HepG2 (cell line): ENCODE data around the gene BCAR3. TPM values are rescaled to one million over a fixed set of nuclear protein-coding genes. Genes with fewer than 3 reads are reported as not detected.

ENCODE experiments used
- EHMT2 ChIP-seq: fragments of 200-600 bp; sonication (generic); IDR thresholded peaks from 2 replicates; pipeline ENCODE4 v1.7.0; 2017; ENCODE audit warnings: antibody characterized with exemption, low read depth, low read length, borderline replicate concordance
- ELF4 ChIP-seq: sonication (generic); formaldehyde crosslinking; IDR thresholded peaks from 2 replicates; pipeline ENCODE4 v1.5.0; 2020; ENCODE audit warnings: missing genetic modification reagents, mild to moderate bottlenecking, moderate library complexity, borderline replicate concordance
- FOXP4 ChIP-seq: sonication (generic); formaldehyde crosslinking; IDR thresholded peaks from 2 replicates; pipeline ENCODE4 v1.4.0; 2020; ENCODE audit warnings: missing genetic modification reagents
- GMEB2 ChIP-seq: IDR thresholded peaks from 2 replicates; pipeline ENCODE4 v1.6.1; 2016; ENCODE audit warnings: missing biosample characterization, missing genetic modification reagents, low read depth
- GTF2F1 ChIP-seq: fragments of 150-350 bp; IDR thresholded peaks from 2 replicates; pipeline ENCODE4 v1.6.1; 2014; ENCODE audit warnings: low read length
- KLF12 ChIP-seq: sonication (generic); formaldehyde crosslinking; IDR thresholded peaks from 2 replicates; pipeline ENCODE4 v1.4.0; 2020; ENCODE audit warnings: missing genetic modification reagents, borderline replicate concordance
- MAF1 ChIP-seq: sonication (generic); formaldehyde crosslinking; IDR thresholded peaks from 2 replicates; pipeline ENCODE4 v1.5.0; 2020; ENCODE audit warnings: missing genetic modification reagents, borderline replicate concordance
- NFE2L1 ChIP-seq: sonication (generic); formaldehyde crosslinking; IDR thresholded peaks from 2 replicates; pipeline ENCODE4 v1.4.0; 2020; ENCODE audit warnings: missing genetic modification reagents, mild to moderate bottlenecking, borderline replicate concordance
- PCBP2 ChIP-seq: fragments of 200-400 bp; formaldehyde crosslinking; optimal IDR thresholded peaks from 2 replicates; pipeline ENCODE3; 2018; ENCODE audit warnings: low read length, low read depth; ENCODE audit not compliant: poor library complexity, severe bottlenecking
- SOX13 ChIP-seq, 3 experiments: fragments of 450-650 bp in 1 of 3; sonication (generic) in 1 of 3; formaldehyde crosslinking in 1 of 3; IDR thresholded peaks in 2 of 3; conservative IDR thresholded peaks in 1 of 3; 2 replicates each; pipeline versions ENCODE4 v1.5.0 to v1.6.1; 2016 to 2020; ENCODE audit warnings: antibody characterized with exemption in 1 of 3, mild to moderate bottlenecking in 1 of 3, missing compliant biosample characterization in 1 of 3, missing genetic modification reagents in 1 of 3, moderate library complexity in 1 of 3
- SP1 ChIP-seq, 2 experiments: fragments of 450-650 bp in 1 of 2; sonication (generic) in 1 of 2; formaldehyde crosslinking in 1 of 2; IDR thresholded peaks; 2 replicates each; pipeline versions ENCODE4 v1.4.0 to v1.6.1; 2016 to 2020; ENCODE audit warnings: missing genetic modification reagents in 1 of 2
- SRF ChIP-seq: IDR thresholded peaks from 2 replicates; pipeline ENCODE4 v1.6.1; 2011; ENCODE audit warnings: mild to moderate bottlenecking, low read depth, low read length, moderate library complexity
- TCF12 ChIP-seq, 2 experiments: fragments of 450-650 bp in 1 of 2; sonication (generic) in 1 of 2; formaldehyde crosslinking in 1 of 2; IDR thresholded peaks; 2 replicates each; pipeline versions ENCODE4 v1.6.1 to v1.8.0; 2017 to 2022; ENCODE audit warnings: antibody characterized with exemption in 1 of 2, mild to moderate bottlenecking in 1 of 2, missing genetic modification reagents in 1 of 2, moderate library complexity in 1 of 2
- ZNF260 ChIP-seq: sonication (generic); formaldehyde crosslinking; IDR thresholded peaks from 2 replicates; pipeline ENCODE4 v1.4.0; 2020; ENCODE audit warnings: missing genetic modification reagents, low read depth, mild to moderate bottlenecking, borderline replicate concordance
- ZNF30 ChIP-seq: sonication (generic); formaldehyde crosslinking; IDR thresholded peaks from 2 replicates; pipeline ENCODE4 v1.5.0; 2020; ENCODE audit warnings: mild to moderate bottlenecking, missing genetic modification reagents
- ZNF704 ChIP-seq: sonication (generic); formaldehyde crosslinking; IDR thresholded peaks from 2 replicates; pipeline ENCODE4 v1.8.1; 2023; ENCODE audit warnings: mild to moderate bottlenecking, inconsistent platforms, moderate library complexity, missing genetic modification reagents, borderline replicate concordance
- ZNF850 ChIP-seq: sonication (generic); formaldehyde crosslinking; conservative IDR thresholded peaks from 2 replicates; pipeline ENCODE4 v1.9.0; 2021; ENCODE audit warnings: mild to moderate bottlenecking, missing genetic modification reagents
- ZSCAN29 ChIP-seq: sonication (generic); formaldehyde crosslinking; conservative IDR thresholded peaks from 2 replicates; pipeline ENCODE4 v1.4.0; 2020; ENCODE audit warnings: mild to moderate bottlenecking, missing genetic modification reagents
- ZSCAN5A ChIP-seq: sonication (generic); formaldehyde crosslinking; IDR thresholded peaks from 2 replicates; pipeline ENCODE4 v1.8.0; 2022; ENCODE audit warnings: mild to moderate bottlenecking, missing genetic modification reagents, borderline replicate concordance
- polyA plus RNA-seq, 8 experiments: library from polyadenylated mRNA; depleted of rRNA in 3 of 8; stranded (reverse) in 7 of 8; unstranded in 1 of 8; fragments of >200 nt; fragmentation: Illumina TruSeq in 4 of 8; extraction: Trizol in 4 of 8; gene quantifications; 2 replicates each; pipeline versions ENCODE4 v1.2.1 to v1.2.3, GENCODE V29; 2011 to 2016; ENCODE audit warnings: low read depth in 4 of 8, missing spikeins in 1 of 8, mixed read lengths in 1 of 8; ENCODE audit not compliant: insufficient read depth in 1 of 8
- total RNA-seq, 5 experiments: library from RNA; depleted of rRNA; stranded (reverse); fragments of >200 nt; fragmentation: Illumina TruSeq; extraction: Trizol; gene quantifications; 2 replicates each; pipeline ENCODE4 v1.2.3, GENCODE V29; 2016; ENCODE audit warnings: low read depth in 1 of 5

The BCAR3 gene
- total and polyA plus RNA-seq, 2 of the 13 experiments (the other 11 are each of a cell fraction or from before 2014, with no cell fraction given): 3.6 to 4.8 TPM

- TF ChIP-seq FOXP4: no peak
- no peak for TF ChIP-seq ZNF30 (CRISPR knock-in tag)
- TF ChIP-seq GTF2F1: no peak
- no peak for TF ChIP-seq GMEB2 (CRISPR knock-in tag)
- TF ChIP-seq ZSCAN29 (CRISPR knock-in tag): no peak
- TF ChIP-seq ZSCAN5A: no peak
- no peak for TF ChIP-seq ZNF260
- TF ChIP-seq SP1 (IDR thresholded peaks at IDR 0.05): no peak
- no peak for TF ChIP-seq SP1 (CRISPR knock-in tag; IDR thresholded peaks at IDR 0.05)
- TF ChIP-seq SOX13 (IDR thresholded peaks at IDR 0.05): no peak
- TF ChIP-seq SOX13 (CRISPR knock-in tag; conservative IDR thresholded peaks at IDR 0.05 in 1 of 2, IDR thresholded peaks at IDR 0.05 in 1 of 2): no peak
- TF ChIP-seq PCBP2: no peak
- TF ChIP-seq KLF12: no peak
- no peak for TF ChIP-seq TCF12 (IDR thresholded peaks at IDR 0.05)
- TF ChIP-seq TCF12 (CRISPR knock-in tag; IDR thresholded peaks at IDR 0.05): no peak
- no peak for TF ChIP-seq ZNF850 (CRISPR knock-in tag)
- no peak for TF ChIP-seq EHMT2
- no peak for TF ChIP-seq MAF1
- no peak for TF ChIP-seq ELF4 (CRISPR knock-in tag)
- no peak for TF ChIP-seq SRF
- TF ChIP-seq NFE2L1: no peak
- no peak for TF ChIP-seq ZNF704 (CRISPR knock-in tag)
These were observed at the start of gene BCAR3 (continued) for GRCh38 chr1:93681101-93681988.
